ENCODE data around the gene SLC9C1. TPM values are rescaled to one million over a fixed set of nuclear protein-coding genes. Genes with fewer than 3 reads are reported as not detected.

SLC9C1 gene
- total RNA-seq, 1 donor from 2014 or later, result 0.42 TPM

GRCh38 chr3:112101916-112102315 is 192.1 kb downstream of the SLC9C1 start:
- H3K36me3 Mint-ChIP-seq (ENCODE audit: low read depth), result peaks cover 14% of the 10 kb centered on the region
- no peaks in the 10 kb centered on the region for H3K9me3 Mint-ChIP-seq
- no peak overlapping the region for H3K4me3 Mint-ChIP-seq
- no peak overlapping the region for H3K27ac Mint-ChIP-seq (ENCODE audit: unreplicated experiment)
- H3K4me1 Mint-ChIP-seq, result no peaks in the 10 kb centered on the region
- DNase-seq (ENCODE audit: low read depth, low spot score), result no peak
- TF ChIP-seq CTCF (conservative IDR thresholded peaks at IDR 0.05), result no peak
- no peaks in the 10 kb centered on the region for H3K27me3 Mint-ChIP-seq (ENCODE audit: low read depth)

GRCh38 chr3:112097378-112097777 is 196.6 kb downstream of the SLC9C1 start:
- Mint-ChIP-seq H3K36me3 (ENCODE audit: low read depth) (peaks cover 21% of the 10 kb centered on the region), H3K27ac (ENCODE audit: unreplicated experiment) (no peak overlapping the region), H3K9me3 (no peaks in the 10 kb centered on the region), H3K4me3 (no peak overlapping the region), H3K27me3 (ENCODE audit: low read depth) (no peaks in the 10 kb centered on the region), H3K4me1 (peaks cover 12% of the 10 kb centered on the region)
- TF ChIP-seq CTCF (conservative IDR thresholded peaks at IDR 0.05), result no peak
- no peak for DNase-seq (ENCODE audit: low read depth, low spot score)

- no peaks in the 10 kb centered on the region for H3K9me3 Mint-ChIP-seq
- no peak overlapping the region for H3K4me3 Mint-ChIP-seq
- peaks cover 19% of the 10 kb centered on the region for H3K4me1 Mint-ChIP-seq
- no peaks in the 10 kb centered on the region for H3K27me3 Mint-ChIP-seq (ENCODE audit: low read depth)
- no peak overlapping the region for H3K27ac Mint-ChIP-seq (ENCODE audit: unreplicated experiment)
- no peak for TF ChIP-seq CTCF (conservative IDR thresholded peaks at IDR 0.05)
- no peak for DNase-seq (ENCODE audit: low read depth, low spot score)
- peaks cover 21% of the 10 kb centered on the region for H3K36me3 Mint-ChIP-seq (ENCODE audit: low read depth)
Measured at GRCh38 chr3:112096176-112096575, 197.8 kb downstream of the SLC9C1 start.

- Mint-ChIP-seq H3K9me3 (no peaks in the 10 kb centered on the region), H3K27me3 (ENCODE audit: low read depth) (no peaks in the 10 kb centered on the region), H3K4me1 (peaks cover 23% of the 10 kb centered on the region)
Measured at GRCh38 chr3:112095731-112096130, 198.3 kb downstream of the SLC9C1 start.

GRCh38 chr3:112093180-112093522 is 200.9 kb downstream of the SLC9C1 start:
- peaks cover 17% of the 10 kb centered on the region for H3K36me3 Mint-ChIP-seq (ENCODE audit: low read depth)
- no peaks in the 10 kb centered on the region for H3K9me3 Mint-ChIP-seq
- DNase-seq (ENCODE audit: low read depth, low spot score), result no peak
- TF ChIP-seq CTCF (conservative IDR thresholded peaks at IDR 0.05), result no peak
- peaks cover 2% of the 10 kb centered on the region for H3K27me3 Mint-ChIP-seq (ENCODE audit: low read depth)
- peak overlapping the region; percentile 30 for H3K27ac Mint-ChIP-seq (ENCODE audit: unreplicated experiment)
- H3K4me3 Mint-ChIP-seq, result peak overlapping the region; percentile 73
- H3K4me1 Mint-ChIP-seq, result peaks cover 44% of the 10 kb centered on the region

More at GRCh38 chr3:112095731-112096130, 198.3 kb downstream of the SLC9C1 start:
- Mint-ChIP-seq H3K27ac (ENCODE audit: unreplicated experiment) (no peak overlapping the region), H3K4me3 (no peak overlapping the region), H3K36me3 (ENCODE audit: low read depth) (peaks cover 21% of the 10 kb centered on the region)
- no peak for DNase-seq (ENCODE audit: low read depth, low spot score)
- no peak for TF ChIP-seq CTCF (conservative IDR thresholded peaks at IDR 0.05)

Data from neural crest cell (in vitro differentiated cells).